ENCODE data around the gene AOPEP. TPM values are rescaled to one million over a fixed set of nuclear protein-coding genes. Genes with fewer than 3 reads are reported as not detected.

The AOPEP gene
- total and polyA plus RNA-seq, 9 of the 15 experiments (the other 6 are each of a cell fraction or from before 2014, with no cell fraction given) = 4.5 to 19.3 (median 13.5) TPM

DNA sequence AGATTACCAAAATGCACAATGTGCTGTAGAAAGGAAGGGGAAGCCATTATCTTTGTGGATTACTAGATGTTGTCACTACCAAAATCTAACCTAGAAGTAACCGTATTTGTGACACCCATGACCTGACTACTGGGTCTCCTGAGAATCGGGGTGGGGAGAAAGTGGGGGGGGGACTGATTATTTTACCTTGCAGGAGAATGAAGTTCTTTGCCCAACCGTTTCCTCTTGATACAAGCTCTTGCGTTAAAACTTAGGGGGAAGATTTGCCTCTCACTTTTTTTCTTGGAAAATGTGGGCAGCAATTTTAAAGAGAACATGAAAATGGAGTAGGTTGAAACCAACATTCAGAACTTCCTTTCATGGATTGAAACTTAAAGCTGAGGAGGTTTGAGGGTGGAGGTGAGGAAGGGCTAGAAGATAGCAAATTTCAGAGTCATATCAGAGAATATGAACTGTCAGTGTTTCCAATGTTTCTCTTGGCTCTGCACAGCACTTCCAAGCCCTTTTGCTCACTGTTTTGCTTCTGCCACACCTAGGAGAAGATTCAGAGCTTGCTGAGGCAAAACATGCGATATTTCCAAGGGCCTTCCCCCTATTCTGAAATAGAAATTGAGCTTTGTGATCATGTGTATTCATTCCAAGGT, 280.8 kb downstream of the AOPEP start:
- POLR2A ChIA-PET = interaction anchor here (0.7 to 1.6 kb wide), 3 partner anchors 11 to 168 kb away, joined by 3 to 4 read pairs (median 3); no protein-coding TSS in a partner anchor
- BruUV-seq (replicated peaks) = no TSS peak
- intact Hi-C loops (cut with micrococcal nuclease) = no loop called here

More for the DNA sequence above, 280.8 kb downstream of the AOPEP start:
- Histone ChIP-seq H3K4me2 (ENCODE audit: insufficient read depth, low read length) (no peak overlapping the region), H3K79me2 (ENCODE audit: control insufficient read depth, insufficient read depth, low read length) (0 out of 3 replicates have a peak, but pooled peaks cover 3% of the 10 kb centered on the region), H3K9ac (ENCODE audit: insufficient read depth in 1 of 2, low read depth in 2 of 2, low read length in 2 of 2) (no peak overlapping the region), H3K4me3 (no peak overlapping the region), H3K27me3 (ENCODE audit: control insufficient read depth in 2 of 2, insufficient read depth in 2 of 2, low read length in 2 of 2) (no peaks in the 10 kb centered on the region), H3K27ac (ENCODE audit: extremely low read depth, low read depth, low read length) (peak overlapping the region; percentile 20; the same call in 1 of the 3 replicates), H4K20me1 (replicated peaks; ENCODE audit: control insufficient read depth, insufficient read depth, low read length) (peaks cover 2% of the 10 kb centered on the region; the same call in 1 of the 2 replicates), H3K4me1 (replicated peaks in 1 of 2; ENCODE audit: control insufficient read depth in 2 of 2, insufficient read depth in 2 of 2, low read length in 2 of 2) (peaks cover 5 to 12% of the 10 kb centered on the region in 2 experiments; a peak in 2 of 5 replicates), H2AFZ (ENCODE audit: low read depth, low read length) (no peak overlapping the region), H3K36me3 (ENCODE audit: control insufficient read depth, insufficient read depth, low read length) (peaks cover 2% of the 10 kb centered on the region; the same call in 1 of the 3 replicates), H3K9me3 (replicated peaks; ENCODE audit: control insufficient read depth, insufficient read depth, low read depth, low read length) (no peaks in the 10 kb centered on the region), H3K9me1 (ENCODE audit: control insufficient read depth, insufficient read depth, low read length) (no peaks in the 10 kb centered on the region)
- 59% methylated on average over 4 of the region's 5 CpGs for WGBS (ENCODE audit: insufficient coverage, low coverage, missing lambda C conversion rate)
- no peak for FAIRE-seq
- ATAC-seq = no peak
- TF ChIP-seq, protein P1, sequence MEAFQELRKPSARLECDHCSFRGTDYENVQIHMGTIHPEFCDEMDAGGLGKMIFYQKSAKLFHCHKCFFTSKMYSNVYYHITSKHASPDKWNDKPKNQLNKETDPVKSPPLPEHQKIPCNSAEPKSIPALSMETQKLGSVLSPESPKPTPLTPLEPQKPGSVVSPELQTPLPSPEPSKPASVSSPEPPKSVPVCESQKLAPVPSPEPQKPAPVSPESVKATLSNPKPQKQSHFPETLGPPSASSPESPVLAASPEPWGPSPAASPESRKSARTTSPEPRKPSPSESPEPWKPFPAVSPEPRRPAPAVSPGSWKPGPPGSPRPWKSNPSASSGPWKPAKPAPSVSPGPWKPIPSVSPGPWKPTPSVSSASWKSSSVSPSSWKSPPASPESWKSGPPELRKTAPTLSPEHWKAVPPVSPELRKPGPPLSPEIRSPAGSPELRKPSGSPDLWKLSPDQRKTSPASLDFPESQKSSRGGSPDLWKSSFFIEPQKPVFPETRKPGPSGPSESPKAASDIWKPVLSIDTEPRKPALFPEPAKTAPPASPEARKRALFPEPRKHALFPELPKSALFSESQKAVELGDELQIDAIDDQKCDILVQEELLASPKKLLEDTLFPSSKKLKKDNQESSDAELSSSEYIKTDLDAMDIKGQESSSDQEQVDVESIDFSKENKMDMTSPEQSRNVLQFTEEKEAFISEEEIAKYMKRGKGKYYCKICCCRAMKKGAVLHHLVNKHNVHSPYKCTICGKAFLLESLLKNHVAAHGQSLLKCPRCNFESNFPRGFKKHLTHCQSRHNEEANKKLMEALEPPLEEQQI (IDR thresholded peaks at IDR 0.05) = no peak
- no peak for TF ChIP-seq ZBTB12 (CRISPR knock-in tag; IDR thresholded peaks at IDR 0.05)
- CTCF ChIA-PET (ENCODE audit: low intra/inter-chr PET ratio) = no interaction called here
- in situ Hi-C loops (cut with MboI) = no loop called here
- DNase-seq (ENCODE audit: extremely low read depth in 1 of 4, low spot score in 3 of 4) = no peak

Measured in K562 (cell line).